GM23338 (cell line): ENCODE results near the gene NUB1. TPM values are rescaled to one million over a fixed set of nuclear protein-coding genes. Genes with fewer than 3 reads are reported as not detected.

Experiments used
- ATAC-seq: fragments of 200-7000 bp; cut with Tn5 transposase; 3 replicates; pipeline ENCODE4 v1.9.1; 2020
- DNase-seq: peaks from one replicate; pipeline ENCODE4 v3.0.0-alpha.2; 2015; ENCODE audit warnings: low spot score
- H2AFZ ChIP-seq: fragments of 200-600 bp; sonication (generic); 2 replicates; pipeline ENCODE4 v1.8.0; 2016; ENCODE audit warnings: antibody characterized with exemption, mild to moderate bottlenecking, moderate library complexity
- H3F3A ChIP-seq: fragments of 200-600 bp; sonication (generic); replicated peaks from 2 replicates; pipeline ENCODE4 v1.8.0; 2017; ENCODE audit warnings: antibody characterized with exemption, mixed run types, low read depth
- H3K27ac ChIP-seq: fragments of 200-600 bp; sonication (generic); 2 replicates; pipeline ENCODE4 v1.6.1; 2016; ENCODE audit warnings: low read depth
- H3K27me3 ChIP-seq: fragments of 200-600 bp; sonication (generic); 2 replicates; pipeline ENCODE4 v1.8.0; 2016; ENCODE audit warnings: mild to moderate bottlenecking, mixed run types, moderate library complexity; ENCODE audit not compliant: insufficient read depth
- H3K36me3 ChIP-seq: fragments of 200-600 bp; sonication (generic); 2 replicates; pipeline ENCODE4 v1.8.0; 2016; ENCODE audit warnings: mild to moderate bottlenecking; ENCODE audit not compliant: insufficient read depth
- H3K4me1 ChIP-seq: fragments of 200-600 bp; sonication (generic); 2 replicates; pipeline ENCODE4 v1.8.0; 2016; ENCODE audit warnings: mild to moderate bottlenecking, moderate library complexity; ENCODE audit not compliant: insufficient read depth
- H3K4me2 ChIP-seq: fragments of 200-600 bp; sonication (generic); 2 replicates; pipeline ENCODE4 v1.7.1; 2017; ENCODE audit warnings: mixed run types
- H3K4me3 ChIP-seq: fragments of 200-600 bp; sonication (generic); 2 replicates; pipeline ENCODE4 v1.6.1; 2016; ENCODE audit warnings: mixed run types
- H3K79me2 ChIP-seq: fragments of 200-600 bp; sonication (generic); replicated peaks from 2 replicates; pipeline ENCODE4 v1.8.0; 2017; ENCODE audit warnings: mild to moderate bottlenecking; ENCODE audit not compliant: insufficient read depth
- H3K9me2 ChIP-seq: fragments of 200-600 bp; sonication (generic); 2 replicates; pipeline ENCODE4 v1.8.0; 2017; ENCODE audit not compliant: insufficient read depth
- H4K20me1 ChIP-seq: fragments of 200-600 bp; sonication (generic); replicated peaks from 2 replicates; pipeline ENCODE4 v1.8.0; 2017; ENCODE audit warnings: mild to moderate bottlenecking; ENCODE audit not compliant: insufficient read depth
- H3K27ac Mint-ChIP-seq: 2 replicates; pipeline ENCODE4 v1.8.0; 2020; ENCODE audit warnings: inconsistent platforms, mild to moderate bottlenecking, moderate library complexity, mixed read lengths
- H3K27me3 Mint-ChIP-seq: 3 replicates; pipeline ENCODE4 v1.8.0; 2022; ENCODE audit warnings: low read depth, mild to moderate bottlenecking, moderate library complexity, mixed read lengths, inconsistent platforms; ENCODE audit not compliant: insufficient read depth, poor library complexity
- H3K36me3 Mint-ChIP-seq: 3 replicates; pipeline ENCODE4 v1.8.0; 2021; ENCODE audit warnings: low read depth, mild to moderate bottlenecking, inconsistent platforms, moderate library complexity, mixed read lengths
- H3K4me1 Mint-ChIP-seq: 3 replicates; pipeline ENCODE4 v1.8.0; 2020; ENCODE audit warnings: mild to moderate bottlenecking, inconsistent platforms, mixed read lengths
- H3K4me3 Mint-ChIP-seq: 3 replicates; pipeline ENCODE4 v1.8.0; 2021; ENCODE audit warnings: moderate library complexity, mild to moderate bottlenecking, inconsistent platforms, mixed read lengths
- H3K9me3 Mint-ChIP-seq: 3 replicates; pipeline ENCODE4 v1.8.0; 2020; ENCODE audit warnings: moderate library complexity, mild to moderate bottlenecking, inconsistent platforms, mixed read lengths
- CREB1 ChIP-seq: fragments of 250-450 bp; sonication (Bioruptor Pico); IDR thresholded peaks from 2 replicates; pipeline ENCODE4 v1.5.0; 2020; ENCODE audit warnings: low read depth, mild to moderate bottlenecking, moderate library complexity
- JUNB ChIP-seq: IDR thresholded peaks from one replicate; pipeline ENCODE4 v1.6.1; 2016; ENCODE audit warnings: antibody characterized with exemption; ENCODE audit not compliant: unreplicated experiment
- NANOG ChIP-seq: IDR thresholded peaks from 2 replicates; pipeline ENCODE4 v1.6.1; 2016; ENCODE audit warnings: antibody characterized with exemption, borderline replicate concordance
- ZNF114 ChIP-seq: fragments of 250-450 bp; sonication (Bioruptor Pico); IDR thresholded peaks from 2 replicates; pipeline ENCODE4 v1.5.0; 2020; ENCODE audit warnings: mild to moderate bottlenecking, moderate library complexity
- ZNF331 ChIP-seq: fragments of 250-450 bp; sonication (Bioruptor Pico); IDR thresholded peaks from 2 replicates; pipeline ENCODE4 v1.5.0; 2020; ENCODE audit warnings: low read depth, mild to moderate bottlenecking, moderate library complexity
- ZNF462 ChIP-seq: fragments of 250-450 bp; sonication (Bioruptor Pico); IDR thresholded peaks from 2 replicates; pipeline ENCODE4 v1.5.0; 2020; ENCODE audit warnings: mild to moderate bottlenecking, moderate library complexity
- polyA plus RNA-seq: library from polyadenylated mRNA; unstranded; fragments of >200 nt; fragmentation: Nextera tagmentation; extraction: Ambion mirVana; gene quantifications from 2 replicates; pipeline ENCODE4 v1.2.1, GENCODE V29; 2016
- total RNA-seq: library from RNA; depleted of rRNA; stranded (reverse); fragments of >200 nt; shearing (Covaris generic); gene quantifications from 2 replicates; pipeline ENCODE4 v1.2.3, GENCODE V29; 2014

The NUB1 gene
- total and polyA plus RNA-seq, 2 experiments from 2014 or later = 31.8 to 42.3 TPM

GRCh38 chr7:151424799-151425198 lies 83.2 kb downstream of the NUB1 start (continued):
- TF ChIP-seq ZNF462 (CRISPR knock-in tag) = no peak
- no peak for TF ChIP-seq CREB1 (CRISPR knock-in tag)
- TF ChIP-seq ZNF331 (CRISPR knock-in tag) = no peak
- TF ChIP-seq ZNF114 (CRISPR knock-in tag) = no peak
- TF ChIP-seq NANOG = no peak
- no peak for TF ChIP-seq JUNB

GRCh38 chr7:151425670-151426440 lies 84.2 kb downstream of the NUB1 start:
- H3K9me2 ChIP-seq = no peaks in the 10 kb centered on the region
- H3F3A ChIP-seq = no peaks in the 10 kb centered on the region
- peaks cover 25% of the 10 kb centered on the region for H3K4me1 ChIP-seq
- no peaks in the 10 kb centered on the region; the same call in 1 of the 2 replicates for H3K36me3 ChIP-seq
- DNase-seq (no peak), ATAC-seq (no peak)
- no peaks in the 10 kb centered on the region for H3K79me2 ChIP-seq
- no peak overlapping the region for H3K4me3 ChIP-seq
- no peaks in the 10 kb centered on the region for H4K20me1 ChIP-seq
- H3K9me3 Mint-ChIP-seq = peaks cover 24% of the 10 kb centered on the region
- H2AFZ ChIP-seq = no peak overlapping the region
- H3K27ac Mint-ChIP-seq = no peak overlapping the region
- H3K27me3 Mint-ChIP-seq = peaks cover 11% of the 10 kb centered on the region
- no peaks in the 10 kb centered on the region for H3K27me3 ChIP-seq
- no peak overlapping the region for H3K4me2 ChIP-seq
- H3K4me3 Mint-ChIP-seq = no peak overlapping the region
- H3K27ac ChIP-seq = no peak overlapping the region
- no peak for TF ChIP-seq NANOG
- H3K4me1 Mint-ChIP-seq = peaks cover 28% of the 10 kb centered on the region
- peaks cover 8% of the 10 kb centered on the region; the same call in 2 of the 3 replicates for H3K36me3 Mint-ChIP-seq
